Glutamatergic neuron (in vitro differentiated cells): ENCODE measurements around the gene NLRC3. TPM values are rescaled to one million over a fixed set of nuclear protein-coding genes. Genes with fewer than 3 reads are reported as not detected.

Experiments
- DNase-seq: peaks from one replicate; pipeline ENCODE4 v3.0.0; 2022
- H3K27ac Mint-ChIP-seq: one replicate; pipeline ENCODE4 v1.8.0; 2020; ENCODE audit warnings: mild to moderate bottlenecking, mixed read lengths, inconsistent platforms; ENCODE audit not compliant: unreplicated experiment
- H3K27me3 Mint-ChIP-seq: one replicate; pipeline ENCODE4 v1.8.0; 2020; ENCODE audit warnings: mild to moderate bottlenecking, moderate library complexity, mixed read lengths, inconsistent platforms; ENCODE audit not compliant: unreplicated experiment
- H3K36me3 Mint-ChIP-seq: one replicate; pipeline ENCODE4 v1.8.0; 2020; ENCODE audit warnings: mild to moderate bottlenecking, mixed read lengths, inconsistent platforms; ENCODE audit not compliant: unreplicated experiment
- H3K4me1 Mint-ChIP-seq: one replicate; pipeline ENCODE4 v1.8.0; 2020; ENCODE audit warnings: mild to moderate bottlenecking, low read depth, mixed read lengths, inconsistent platforms; ENCODE audit not compliant: unreplicated experiment
- H3K4me3 Mint-ChIP-seq: one replicate; pipeline ENCODE4 v1.8.0; 2020; ENCODE audit warnings: mild to moderate bottlenecking, mixed read lengths, inconsistent platforms; ENCODE audit not compliant: unreplicated experiment
- H3K9me3 Mint-ChIP-seq: one replicate; pipeline ENCODE4 v1.8.0; 2020; ENCODE audit warnings: mild to moderate bottlenecking, moderate library complexity, mixed read lengths, inconsistent platforms; ENCODE audit not compliant: unreplicated experiment
- total RNA-seq: library from RNA; stranded (reverse); fragmentation: NEBNext Ultra II Directional; extraction: Animal tissue kit (Norgen Biotek cat#: 25700); gene quantifications from one replicate; pipeline ENCODE4 v1.2.1, GENCODE V29; 2021; ENCODE audit not compliant: unreplicated experiment
- TF ChIP-seq, protein P1 (sequence below): fragments of 200-600 bp; sonication (generic); IDR thresholded peaks from one replicate; pipeline ENCODE4 v1.5.0; 2021; ENCODE audit not compliant: partially characterized antibody, unreplicated experiment

NLRC3 gene
- total RNA-seq, 1 donor from 2014 or later = not detected

DNA sequence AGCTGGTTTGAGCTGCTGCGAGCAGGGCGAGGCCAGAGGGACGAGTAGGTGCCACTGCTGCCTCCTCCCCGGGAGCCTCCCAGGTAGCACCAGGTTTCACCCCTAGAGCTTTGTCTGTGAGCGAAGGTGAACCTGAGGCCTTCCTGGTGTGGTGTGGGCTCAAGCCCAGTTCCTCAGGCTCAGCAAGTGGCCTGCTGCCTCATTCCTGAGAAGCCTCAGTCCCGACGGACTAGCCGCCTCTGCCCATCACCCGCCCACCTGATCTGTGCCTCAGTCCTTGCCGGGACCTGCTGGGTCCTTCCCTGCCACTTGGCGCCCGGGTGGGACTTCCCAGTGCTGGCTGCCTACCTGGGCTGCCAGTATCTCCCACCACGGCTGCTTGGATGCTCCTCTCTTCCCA, 1.7 kb downstream of the NLRC3 start:
- H3K4me1 Mint-ChIP-seq = no peaks in the 10 kb centered on the region
- H3K27me3 Mint-ChIP-seq = no peaks in the 10 kb centered on the region
- H3K36me3 Mint-ChIP-seq = no peaks in the 10 kb centered on the region
- H3K4me3 Mint-ChIP-seq = no peak overlapping the region
- H3K9me3 Mint-ChIP-seq = peaks cover 3% of the 10 kb centered on the region
- H3K27ac Mint-ChIP-seq = no peak overlapping the region
- no peak for DNase-seq
- TF ChIP-seq, protein P1, sequence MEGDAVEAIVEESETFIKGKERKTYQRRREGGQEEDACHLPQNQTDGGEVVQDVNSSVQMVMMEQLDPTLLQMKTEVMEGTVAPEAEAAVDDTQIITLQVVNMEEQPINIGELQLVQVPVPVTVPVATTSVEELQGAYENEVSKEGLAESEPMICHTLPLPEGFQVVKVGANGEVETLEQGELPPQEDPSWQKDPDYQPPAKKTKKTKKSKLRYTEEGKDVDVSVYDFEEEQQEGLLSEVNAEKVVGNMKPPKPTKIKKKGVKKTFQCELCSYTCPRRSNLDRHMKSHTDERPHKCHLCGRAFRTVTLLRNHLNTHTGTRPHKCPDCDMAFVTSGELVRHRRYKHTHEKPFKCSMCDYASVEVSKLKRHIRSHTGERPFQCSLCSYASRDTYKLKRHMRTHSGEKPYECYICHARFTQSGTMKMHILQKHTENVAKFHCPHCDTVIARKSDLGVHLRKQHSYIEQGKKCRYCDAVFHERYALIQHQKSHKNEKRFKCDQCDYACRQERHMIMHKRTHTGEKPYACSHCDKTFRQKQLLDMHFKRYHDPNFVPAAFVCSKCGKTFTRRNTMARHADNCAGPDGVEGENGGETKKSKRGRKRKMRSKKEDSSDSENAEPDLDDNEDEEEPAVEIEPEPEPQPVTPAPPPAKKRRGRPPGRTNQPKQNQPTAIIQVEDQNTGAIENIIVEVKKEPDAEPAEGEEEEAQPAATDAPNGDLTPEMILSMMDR = no peak

DNA sequence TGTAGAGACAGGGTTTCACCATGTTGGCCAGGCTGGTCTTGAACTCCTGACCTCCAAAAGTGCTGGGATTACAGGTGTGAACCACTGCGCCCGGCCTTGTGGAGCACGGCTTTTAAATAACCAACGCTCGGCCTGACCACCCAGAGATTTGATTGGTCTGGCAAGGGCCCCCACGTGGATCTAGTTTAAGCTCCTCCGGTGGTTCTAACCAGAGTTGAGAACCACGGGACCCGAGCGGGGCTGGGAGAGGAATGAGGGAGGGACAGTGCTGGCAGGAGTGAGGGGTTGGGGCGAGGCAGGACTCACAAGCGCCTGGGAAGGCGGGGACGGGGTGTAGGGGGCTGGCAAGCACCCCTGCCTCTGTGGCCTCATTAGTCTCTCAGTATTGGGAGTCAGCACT, 3.0 kb downstream of the NLRC3 start:
- Mint-ChIP-seq H3K27me3 (no peaks in the 10 kb centered on the region), H3K4me3 (no peak overlapping the region), H3K4me1 (no peaks in the 10 kb centered on the region), H3K27ac (no peak overlapping the region), H3K9me3 (peaks cover 3% of the 10 kb centered on the region), H3K36me3 (no peaks in the 10 kb centered on the region)
- TF ChIP-seq, protein P1 = no peak
- DNase-seq = no peak

DNA sequence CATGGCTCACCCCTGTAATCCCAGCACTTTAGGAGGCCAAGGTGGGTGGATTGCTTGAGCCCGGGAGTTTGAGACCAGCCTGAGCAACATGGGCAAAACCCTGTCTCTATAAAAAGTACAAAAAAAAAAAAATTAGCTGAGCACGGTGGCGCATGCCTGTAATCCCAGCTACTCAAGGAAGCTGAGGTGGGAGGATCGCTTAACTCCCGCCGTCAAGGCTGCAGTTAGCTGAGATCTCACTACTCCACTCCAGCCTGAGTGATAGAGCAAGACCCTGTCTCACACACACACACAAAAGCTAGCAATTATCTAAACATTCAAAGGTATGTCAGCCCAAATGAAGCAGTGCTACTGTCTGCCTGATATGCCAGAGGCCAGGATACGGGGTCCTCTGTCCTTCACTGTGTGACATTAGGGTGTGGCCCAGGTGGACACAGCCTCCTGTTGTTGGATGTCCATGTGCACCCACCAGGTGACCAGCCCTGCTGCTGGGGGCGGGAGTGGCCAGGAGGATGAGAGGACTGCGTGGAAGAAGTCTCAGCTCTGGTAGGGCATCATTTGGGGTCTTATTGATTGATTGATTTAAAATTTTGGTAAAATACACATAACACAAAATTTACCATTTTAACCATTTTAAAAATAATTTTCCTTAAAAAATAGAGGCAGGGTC, 3.9 kb downstream of the NLRC3 start:
- TF ChIP-seq, protein P1 = no peak
- no peak overlapping the region for H3K27ac Mint-ChIP-seq
- DNase-seq = no peak
- H3K27me3 Mint-ChIP-seq = no peaks in the 10 kb centered on the region
- no peaks in the 10 kb centered on the region for H3K4me1 Mint-ChIP-seq
- H3K9me3 Mint-ChIP-seq = peaks cover 2% of the 10 kb centered on the region
- no peak overlapping the region for H3K4me3 Mint-ChIP-seq
- H3K36me3 Mint-ChIP-seq = no peaks in the 10 kb centered on the region

DNA sequence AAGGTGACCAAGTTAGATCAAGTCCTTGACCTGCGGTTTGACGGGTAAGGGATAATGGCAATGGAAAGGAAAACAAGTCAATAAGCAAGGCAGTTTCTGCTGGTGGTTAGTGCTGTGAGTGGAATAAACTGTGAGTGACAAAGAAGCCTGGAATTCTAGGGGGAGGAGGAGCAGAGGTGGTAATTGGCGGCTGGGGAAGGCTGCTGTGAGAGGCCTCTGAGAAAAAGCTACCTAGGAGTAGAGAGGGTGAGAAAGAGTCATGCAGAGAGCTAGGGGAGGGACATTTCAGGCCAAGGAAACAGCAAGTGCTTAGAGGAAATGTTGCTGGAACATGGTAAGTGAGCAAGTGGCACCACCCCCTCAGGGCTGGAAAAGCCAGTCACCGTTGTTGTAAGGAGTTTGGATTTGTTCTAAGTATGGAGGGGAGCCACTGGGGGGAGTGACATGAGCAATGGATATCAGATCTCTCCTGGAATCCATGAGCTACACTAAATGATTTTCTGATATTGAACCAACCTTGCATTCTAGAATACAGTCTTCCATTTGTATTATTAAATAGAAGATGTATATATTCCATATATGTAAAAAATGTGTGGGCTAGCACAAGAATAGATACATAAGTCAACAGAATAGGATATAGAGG, 6.7 kb downstream of the NLRC3 start:
- H3K27me3 Mint-ChIP-seq = no peaks in the 10 kb centered on the region
- no peak overlapping the region for H3K27ac Mint-ChIP-seq
- H3K4me3 Mint-ChIP-seq = no peak overlapping the region
- no peaks in the 10 kb centered on the region for H3K4me1 Mint-ChIP-seq
- no peak for DNase-seq
- H3K36me3 Mint-ChIP-seq = no peaks in the 10 kb centered on the region
- peaks cover 2% of the 10 kb centered on the region for H3K9me3 Mint-ChIP-seq
- TF ChIP-seq, protein P1 = no peak

DNA sequence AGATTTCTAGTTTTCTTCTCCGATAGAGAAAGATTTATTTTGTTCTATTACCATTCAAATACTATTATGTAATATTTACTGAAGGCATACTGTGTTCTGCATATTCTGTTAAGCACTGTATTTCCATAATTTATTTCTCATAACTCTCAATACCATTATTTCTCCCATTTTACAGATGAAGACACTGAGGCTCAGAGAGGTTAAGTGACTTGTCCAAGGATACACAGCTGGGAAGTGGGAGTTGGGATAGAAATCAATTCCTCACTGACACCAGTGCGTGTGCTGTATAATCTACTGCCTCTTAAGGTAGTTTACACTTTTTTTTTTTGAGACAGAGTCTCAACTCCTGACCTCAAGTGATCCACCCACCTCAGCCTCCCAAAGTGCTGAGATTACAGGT, 7.4 kb downstream of the NLRC3 start:
- Mint-ChIP-seq H3K4me3 (no peak overlapping the region), H3K27ac (no peak overlapping the region), H3K36me3 (no peaks in the 10 kb centered on the region), H3K4me1 (no peaks in the 10 kb centered on the region), H3K27me3 (no peaks in the 10 kb centered on the region), H3K9me3 (peaks cover 2% of the 10 kb centered on the region)
- no peak for DNase-seq
- TF ChIP-seq, protein P1 = no peak
